Measurements from ENCODE around the gene RAB6A.
"Not testable (repeated sequence)": the region's sequence is repeated elsewhere in the genome, so short reads cannot be mapped to it uniquely, and the experiment has no call there.

Gene RAB6A

GRCh38 chr11:73760679-73761402 is at the start of gene RAB6A:
Gene RAB6A, minus strand, starts transcription at chr11:73761074. Its CDS starts 439 bp downstream, at chr11:73760635.
- DNase-seq (ENCODE audit: low spot score): peak; percentile 100

- DNase-seq (ENCODE audit: low spot score): no peak
These were observed 49.8 kb upstream of the RAB6A start for GRCh38 chr11:73810637-73811036.

- no peak for DNase-seq (ENCODE audit: low spot score)
These were observed 47.2 kb upstream of the RAB6A start for GRCh38 chr11:73808052-73808451.

GRCh38 chr11:73804712-73805111 is 43.8 kb upstream of the RAB6A start:
- no peak for DNase-seq (ENCODE audit: low spot score)

DNA sequence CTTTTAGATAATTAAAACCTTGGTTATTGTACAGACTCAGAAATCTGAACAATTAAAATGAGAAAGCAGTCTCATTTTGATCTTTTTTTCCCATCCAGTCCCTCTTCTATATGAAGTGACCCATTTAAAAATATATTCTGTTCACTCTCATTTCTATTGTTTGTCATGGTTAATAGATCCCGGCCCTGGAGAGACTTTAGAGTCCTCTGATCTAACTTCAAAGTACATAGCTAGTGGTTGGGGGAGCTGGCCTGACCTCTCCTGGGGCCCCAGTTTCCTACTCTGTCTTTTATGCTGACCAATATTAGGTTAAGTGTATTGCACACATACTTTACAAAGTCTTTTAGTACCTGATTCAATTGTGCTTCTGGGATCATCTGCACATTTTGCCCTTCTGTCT is 40.3 kb upstream of the RAB6A start:
- no peak for DNase-seq (ENCODE audit: low spot score)

DNA sequence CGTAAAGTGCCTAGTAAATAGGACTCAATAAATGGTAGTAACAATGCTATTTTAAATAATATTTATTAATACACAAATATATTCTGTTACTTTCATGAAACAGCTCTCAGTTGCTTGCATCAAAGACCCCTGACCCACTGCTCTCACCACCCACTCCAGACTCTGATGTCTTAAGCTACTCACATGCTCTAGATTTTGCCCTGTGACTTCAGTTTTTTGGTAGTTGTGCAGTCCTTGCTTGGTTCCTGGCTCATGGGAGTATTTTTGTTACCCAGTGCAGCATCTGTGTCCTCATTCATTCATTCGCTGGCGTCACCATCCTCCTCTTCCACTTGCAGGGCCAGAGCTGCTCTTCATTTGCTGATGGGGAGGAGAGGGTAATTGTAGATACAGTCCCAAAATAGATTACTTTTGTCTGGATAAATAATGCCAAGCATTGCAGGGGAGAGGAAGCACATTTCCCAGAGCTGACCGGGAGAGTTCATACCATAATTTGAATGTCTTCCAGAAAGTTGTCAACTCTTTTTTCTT is 39.5 kb upstream of the RAB6A start:
- no peak for DNase-seq (ENCODE audit: low spot score)

DNA sequence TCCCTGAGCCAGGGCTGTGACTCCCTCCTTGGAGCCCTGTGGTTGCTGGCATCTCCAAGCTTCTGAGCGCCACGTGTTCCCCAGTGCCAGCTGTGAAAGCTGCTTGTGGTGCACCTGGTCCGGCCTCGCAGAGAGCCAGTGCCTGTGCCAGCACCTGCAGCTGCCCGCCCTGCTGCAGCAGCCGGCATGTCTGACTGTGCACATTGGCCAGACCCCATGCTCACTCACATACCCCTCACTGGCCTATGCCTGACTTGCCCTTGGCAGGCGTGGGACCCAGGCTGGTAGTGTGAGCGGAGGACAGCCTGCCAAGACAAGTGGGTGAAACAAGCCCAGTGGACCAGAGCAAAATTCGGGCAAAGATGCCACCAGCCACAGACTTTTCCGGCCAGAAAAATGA is 36.6 kb upstream of the RAB6A start:
- DNase-seq (ENCODE audit: low spot score): no peak

DNA sequence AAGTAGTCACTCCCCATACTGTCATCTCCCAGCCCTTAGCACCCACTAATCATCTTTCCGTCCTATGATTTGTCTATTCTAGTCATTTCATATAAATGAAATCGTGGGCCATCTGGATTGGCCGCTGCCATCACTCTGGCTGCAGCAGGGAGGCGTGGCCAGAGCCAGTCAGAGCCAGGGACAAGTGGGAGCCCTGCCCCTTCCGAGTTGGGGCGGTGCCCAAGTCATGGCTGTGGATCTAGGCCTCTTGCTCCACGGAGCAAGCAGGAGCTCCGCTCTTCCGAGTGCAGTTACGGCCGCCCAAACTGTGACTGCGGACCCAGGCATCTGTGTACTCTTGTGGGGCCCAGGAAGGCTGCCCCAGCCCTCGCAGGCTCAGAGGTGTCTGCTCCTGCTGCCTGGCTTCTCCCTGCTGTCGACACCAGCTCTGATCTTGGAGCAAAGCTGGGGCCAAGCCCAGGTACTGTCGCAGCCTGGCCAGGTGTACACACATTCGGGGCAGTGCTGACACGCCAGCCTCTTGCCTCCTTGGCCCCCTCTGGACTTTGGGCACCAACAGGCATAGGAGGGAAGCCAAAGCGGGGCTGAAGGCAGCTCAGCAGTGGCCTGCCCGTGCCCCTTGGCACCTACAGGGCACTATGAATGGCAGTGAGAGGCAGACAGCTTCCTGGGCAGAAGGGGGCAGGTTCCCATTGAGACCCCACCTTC is 35.2 kb upstream of the RAB6A start:
- no peak for DNase-seq (ENCODE audit: low spot score)

GRCh38 chr11:73792584-73792983 is 31.7 kb upstream of the RAB6A start:
- no peak for DNase-seq (ENCODE audit: low spot score)

GRCh38 chr11:73789279-73789670 is 28.4 kb upstream of the RAB6A start:
- DNase-seq (ENCODE audit: low spot score): no peak

- DNase-seq (ENCODE audit: low spot score): peak; percentile 93
These were observed 27.0 kb upstream of the RAB6A start, which contains the start of gene MRPL48 for GRCh38 chr11:73787643-73788558. Gene MRPL48, plus strand, starts transcription at chr11:73787874. Its CDS starts 98 bp downstream, at chr11:73787972.

- DNase-seq (ENCODE audit: low spot score): no peak
These were observed 26.3 kb upstream of the RAB6A start for GRCh38 chr11:73787051-73787642.

DNA sequence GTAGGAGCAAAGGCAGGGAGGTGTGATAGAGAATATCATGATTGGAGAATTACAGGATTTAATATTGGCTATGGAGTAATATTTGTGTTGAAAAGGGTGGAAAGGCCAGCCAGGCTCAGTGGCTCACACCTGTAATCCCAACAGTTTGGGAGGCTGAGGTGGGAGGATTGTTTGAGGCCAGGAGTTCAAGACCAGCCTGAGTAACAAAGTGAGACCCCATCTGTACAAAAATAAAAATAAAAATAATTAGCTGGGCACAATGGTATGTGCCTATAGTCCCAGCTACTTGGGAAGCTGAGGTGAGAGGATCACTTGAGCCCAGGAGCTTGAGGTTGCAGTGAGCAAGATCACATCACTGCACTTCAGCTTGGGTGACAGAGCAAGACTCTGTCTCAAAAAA is 24.6 kb upstream of the RAB6A start:
- not testable (repeated sequence) for DNase-seq (ENCODE audit: low spot score)

GRCh38 chr11:73784734-73785133 is 23.9 kb upstream of the RAB6A start:
- DNase-seq (ENCODE audit: low spot score): no peak

- no peak for DNase-seq (ENCODE audit: low spot score)
These were observed 23.3 kb upstream of the RAB6A start for GRCh38 chr11:73784080-73784634.

DNA sequence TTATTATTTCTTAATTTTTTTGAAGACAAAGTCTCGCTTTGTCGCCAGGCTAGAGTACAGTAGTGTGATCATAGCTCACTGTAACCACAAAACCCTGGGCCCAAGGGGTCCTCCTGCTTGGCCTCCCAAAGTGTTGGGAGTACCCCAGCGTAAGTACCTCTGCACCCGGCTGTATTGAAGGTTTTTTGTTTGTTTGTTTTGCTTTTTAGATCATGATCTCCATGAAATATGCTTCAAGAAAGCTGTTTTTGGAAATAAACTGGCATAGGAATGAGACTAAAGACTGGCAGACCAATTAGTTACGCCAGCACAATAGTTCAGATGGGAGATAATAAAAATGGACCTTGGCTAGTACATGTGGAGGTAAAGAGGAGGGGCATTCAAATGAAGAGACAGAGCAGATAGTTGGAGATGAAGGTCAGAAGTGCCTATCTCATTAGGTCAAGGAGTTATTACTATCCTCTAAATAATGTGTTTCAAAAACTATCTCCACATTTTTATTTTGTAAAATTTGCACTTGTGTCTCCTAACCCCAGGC is 22.7 kb upstream of the RAB6A start:
- DNase-seq (ENCODE audit: low spot score): no peak

- no peak for DNase-seq (ENCODE audit: low spot score)
These were observed 20.4 kb upstream of the RAB6A start for GRCh38 chr11:73781303-73781702.

DNA sequence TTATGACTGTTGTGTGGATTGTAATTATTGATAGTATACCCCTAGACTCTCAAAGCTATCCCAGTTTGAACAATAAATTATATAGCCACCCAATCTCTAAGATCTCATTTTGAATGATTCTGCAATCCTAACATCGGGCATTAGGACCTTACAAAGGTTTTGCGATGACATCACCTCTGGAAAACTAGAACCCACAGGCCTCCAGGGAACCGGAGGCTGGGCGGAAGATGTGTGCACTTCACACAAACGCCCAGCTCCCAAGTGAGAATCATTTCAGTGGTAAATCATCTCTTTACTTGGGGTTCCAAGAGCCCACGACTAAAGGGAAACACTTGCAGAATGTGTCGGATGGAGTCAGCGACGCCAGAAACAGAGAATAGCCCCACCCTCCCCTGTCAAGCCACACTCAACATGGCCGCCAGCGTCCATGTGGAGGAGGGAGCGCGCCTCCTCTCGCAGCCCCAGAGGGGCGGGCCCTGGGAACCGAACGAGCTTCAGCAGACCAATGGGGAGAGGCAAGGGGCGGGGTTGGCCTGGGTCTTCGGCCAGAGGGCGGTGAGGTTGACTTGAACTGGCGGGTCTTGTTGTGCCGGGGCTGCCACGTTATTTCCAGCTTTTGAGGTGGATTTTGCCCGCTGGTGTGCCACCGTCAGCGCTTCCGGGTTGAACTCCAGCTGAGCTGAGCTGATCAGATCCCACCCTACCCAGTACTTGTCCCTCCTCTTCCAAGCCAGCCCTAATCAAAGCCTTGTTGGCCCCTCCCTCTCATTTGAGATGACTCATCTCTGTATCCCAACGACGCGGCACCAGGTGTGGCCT is 18.4 kb upstream of the RAB6A start:
- peak; percentile 99 for DNase-seq (ENCODE audit: low spot score)

- not testable (repeated sequence) for DNase-seq (ENCODE audit: low spot score)
These were observed 9.9 kb upstream of the RAB6A start for GRCh38 chr11:73770811-73771210.

DNA sequence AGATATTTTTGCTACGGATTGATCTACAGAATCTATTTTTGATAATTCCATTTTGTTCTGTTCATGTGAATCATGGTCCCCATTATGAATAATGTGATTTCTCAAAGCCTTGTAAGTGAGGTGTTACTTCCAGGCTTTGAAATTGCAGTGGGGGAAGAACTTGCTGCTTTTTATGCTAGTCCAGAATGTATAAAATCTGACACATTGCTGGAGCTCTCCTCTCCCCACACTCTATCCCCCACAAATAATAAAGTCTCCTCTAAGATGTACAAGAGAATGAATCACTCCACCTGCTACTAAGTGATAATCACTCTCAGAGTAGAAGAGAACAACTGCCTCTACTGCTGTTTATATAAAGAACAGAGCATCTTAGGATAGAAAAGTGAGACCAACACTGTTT is 5.9 kb upstream of the RAB6A start:
- DNase-seq (ENCODE audit: low spot score): no peak

All from activated CD4-positive, alpha-beta T cell treated with anti-CD3 and anti-CD28 coated beads, Interleukin-2, Interleukin-4, amounts not matched to agents 100 ng/mL and 50 ng/mL, durations not matched to agents 16 hours and 8 hours (primary cell).